HCT116 (cell line): ENCODE results near the gene COX7A2L. TPM values are rescaled to one million over a fixed set of nuclear protein-coding genes. Genes with fewer than 3 reads are reported as not detected.
"Not testable (repeated sequence)": the region's sequence is repeated elsewhere in the genome, so short reads cannot be mapped to it uniquely, and the experiment has no call there.

ENCODE experiments used
- ATAC-seq: fragments of 200-7000 bp; cut with Tn5 transposase; 2 replicates; pipeline ENCODE4 v1.9.1; 2020; ENCODE audit warnings: mild to moderate bottlenecking, moderate library complexity
- BruUV-seq: library from RNA; stranded (reverse); fragments of 400-500 nt; replicated peaks from 2 replicates; lab custom pipeline; 2021; lab: Mats Ljungman, UMichigan
- CTCF ChIA-PET: fragments of 300-600 bp; sonication (Branson Sonifier 250); formaldehyde crosslinking; loops from one replicate; lab custom pipeline; 2021; ENCODE audit warnings: antibody characterized with exemption; lab: Charles Lee
- POLR2A ChIA-PET: fragments of 300-600, 350-600 bp; sonication (Branson Sonifier 250); formaldehyde crosslinking; loops from one replicate; lab custom pipeline; 2021; ENCODE audit warnings: antibody characterized with exemption; lab: Charles Lee
- RAD21 ChIA-PET, 2 experiments: fragments of 300-600 bp; sonication (Branson Sonifier 250); formaldehyde crosslinking; loops; one replicate each; lab custom pipeline; 2023; ENCODE audit warnings: low total read pairs in 2 of 2; ENCODE audit not compliant: uncharacterized antibody in 2 of 2, unreplicated experiment in 2 of 2, low non-redundant PET in 1 of 2; lab: Charles Lee
- DNase-seq: peaks from one replicate; pipeline ENCODE4 v3.0.0-alpha.2; 2010; ENCODE audit warnings: low read depth, low spot score
- H2AFZ ChIP-seq: fragments of 200-600 bp; shearing (Covaris generic), sonication (generic); 2 replicates; pipeline ENCODE4 v1.6.1; 2017; ENCODE audit warnings: low read depth, mixed run types, mixed read lengths, antibody characterized with exemption, low read length; ENCODE audit not compliant: poor library complexity, severe bottlenecking
- H3K27ac ChIP-seq: 2 replicates; pipeline ENCODE4 v1.5.1; 2012; ENCODE audit warnings: low read depth, low read length
- H3K27me3 ChIP-seq: fragments of 200-600 bp; sonication (generic); 2 replicates; pipeline ENCODE4 v1.6.1; 2016; ENCODE audit warnings: mixed run types, low read length, mixed read lengths; ENCODE audit not compliant: insufficient read depth
- H3K36me3 ChIP-seq, 2 experiments: fragments of 200-500 bp in 1 of 2; fragments of 200-600 bp in 1 of 2; sonication (Bioruptor generic) in 1 of 2; sonication (generic) in 1 of 2; 2 replicates each; pipeline versions ENCODE4 v1.5.1 to v1.6.1; 2014 to 2016; ENCODE audit warnings: low read length in 2 of 2, inconsistent platforms in 1 of 2, mixed read lengths in 1 of 2, mixed run types in 1 of 2; ENCODE audit not compliant: insufficient read depth in 2 of 2, control insufficient read depth in 1 of 2
- H3K4me1 ChIP-seq, 2 experiments: fragments of 200-600 bp in 1 of 2; sonication (generic) in 1 of 2; 2 replicates each; pipeline versions ENCODE4 v1.5.1 to v1.6.1; 2012 to 2017; ENCODE audit warnings: low read length in 2 of 2, inconsistent platforms in 1 of 2, mild to moderate bottlenecking in 1 of 2, mixed read lengths in 1 of 2, mixed run types in 1 of 2, moderate library complexity in 1 of 2; ENCODE audit not compliant: insufficient read depth in 2 of 2, control insufficient read depth in 1 of 2
- H3K4me2 ChIP-seq: fragments of 200-600 bp; sonication (generic); 2 replicates; pipeline ENCODE4 v1.6.1; 2017; ENCODE audit warnings: mixed run types, low read length, mixed read lengths
- H3K4me3 ChIP-seq, 2 experiments: fragments of 200-600 bp in 1 of 2; sonication (generic) in 1 of 2; replicated peaks in 1 of 2; 2 replicates each; pipeline ENCODE4 v1.5.1; 2011 to 2016; ENCODE audit warnings: low read length in 2 of 2, control low read depth in 1 of 2, low read depth in 1 of 2, mild to moderate bottlenecking in 1 of 2, mixed read lengths in 1 of 2, mixed run types in 1 of 2
- H3K79me2 ChIP-seq: fragments of 200-600 bp; sonication (generic); 2 replicates; pipeline ENCODE4 v1.6.1; 2017; ENCODE audit warnings: mild to moderate bottlenecking, mixed run types, low read length, moderate library complexity, mixed read lengths; ENCODE audit not compliant: insufficient read depth
- H3K9ac ChIP-seq: fragments of 200-600 bp; sonication (generic); 2 replicates; pipeline ENCODE4 v1.6.1; 2016; ENCODE audit warnings: low read length, mixed read lengths
- H3K9me2 ChIP-seq: fragments of 200-600 bp; sonication (generic), shearing (Covaris generic); 2 replicates; pipeline ENCODE4 v1.6.1; 2017; ENCODE audit warnings: mixed run types, mild to moderate bottlenecking, moderate library complexity; ENCODE audit not compliant: insufficient read depth
- H3K9me3 ChIP-seq, 2 experiments: fragments of 200-500 bp in 1 of 2; fragments of 200-600 bp in 1 of 2; sonication (Bioruptor generic) in 1 of 2; sonication (generic) in 1 of 2; 2 replicates each; pipeline ENCODE4 v1.6.1; 2014 to 2017; ENCODE audit warnings: low read length in 2 of 2, mixed read lengths in 2 of 2, inconsistent platforms in 1 of 2, low read depth in 1 of 2, mild to moderate bottlenecking in 1 of 2, mixed run types in 1 of 2, moderate library complexity in 1 of 2; ENCODE audit not compliant: control insufficient read depth in 1 of 2, insufficient read depth in 1 of 2
- H4K20me1 ChIP-seq: fragments of 200-600 bp; sonication (generic), shearing (Covaris generic); 2 replicates; pipeline ENCODE4 v1.6.1; 2017; ENCODE audit warnings: mixed run types, mild to moderate bottlenecking, moderate library complexity; ENCODE audit not compliant: insufficient read depth
- FOSL1 ChIP-seq: IDR thresholded peaks from 2 replicates; pipeline ENCODE4 v1.6.1; 2012; ENCODE audit warnings: low read depth
- JUND ChIP-seq: IDR thresholded peaks from 2 replicates; pipeline ENCODE4 v1.6.1; 2012
- RAD21 ChIP-seq: IDR thresholded peaks from 2 replicates; pipeline ENCODE4 v1.6.1; 2012; ENCODE audit warnings: low read depth, mild to moderate bottlenecking
- TCF7L2 ChIP-seq: IDR thresholded peaks from 2 replicates; pipeline ENCODE4 v1.7.0; 2011; ENCODE audit warnings: borderline replicate concordance, inconsistent platforms; ENCODE audit not compliant: insufficient read depth, insufficient read length; ENCODE audit errors: extremely low read depth
- intact Hi-C: fragments of 100-400 bp; cut with micrococcal nuclease; formaldehyde crosslinking; loops from 2 replicates; pipeline ENCODE4 v1.10.0; 2022
- total RNA-seq: library from RNA; stranded (reverse); gene quantifications from one replicate; pipeline ENCODE4 v1.2.1, GENCODE V29; 2021; ENCODE audit not compliant: unreplicated experiment

COX7A2L gene
- total RNA-seq, 1 experiment from 2014 or later: 104 TPM

GRCh38 chr2:42348113-42348805, 12.8 kb downstream of the COX7A2L start:
- H3K9me2 ChIP-seq: no peaks in the 10 kb centered on the region
- ChIA-PET CTCF (no interaction called here), RAD21 (no interaction called here), POLR2A (no interaction called here)
- H4K20me1 ChIP-seq: no peaks in the 10 kb centered on the region
- ATAC-seq (no peak), DNase-seq (no peak)
- no peaks in the 10 kb centered on the region for H3K27me3 ChIP-seq
- H3K79me2 ChIP-seq: peaks cover 72% of the 10 kb centered on the region
- intact Hi-C loops: no loop called here
- no peak for TF ChIP-seq FOSL1
- TF ChIP-seq RAD21: no peak
- no peak for TF ChIP-seq JUND
- no peak for TF ChIP-seq TCF7L2
- BruUV-seq: no TSS peak
- no peak overlapping the region for H3K4me2 ChIP-seq
- no peak overlapping the region for H3K4me3 ChIP-seq
- H3K4me1 ChIP-seq: peaks cover 0 to 3% of the 10 kb centered on the region in 2 experiments; a peak in 2 of 4 replicates
- no peaks in the 10 kb centered on the region for H3K9me3 ChIP-seq
- H3K36me3 ChIP-seq: no peaks in the 10 kb centered on the region
- no peak overlapping the region for H2AFZ ChIP-seq
- H3K9ac ChIP-seq: no peak overlapping the region
- no peak overlapping the region for H3K27ac ChIP-seq

GRCh38 chr2:42347518-42347917, 13.5 kb downstream of the COX7A2L start:
- intact Hi-C loops, H3K36me3 ChIP-seq, DNase-seq, H3K9ac ChIP-seq, H3K4me3 ChIP-seq, H4K20me1 ChIP-seq, ATAC-seq, H3K4me2 ChIP-seq, BruUV-seq, CTCF ChIA-PET, H2AFZ ChIP-seq, H3K27me3 ChIP-seq, RAD21 ChIA-PET, POLR2A ChIA-PET, H3K9me2 ChIP-seq, H3K9me3 ChIP-seq, H3K27ac ChIP-seq: not testable (repeated sequence)
- Histone ChIP-seq H3K79me2 (peaks cover 64% of the 10 kb centered on the region), H3K4me1 (peaks cover 4 to 11% of the 10 kb centered on the region in 2 experiments; a peak in 3 of 4 replicates)

GRCh38 chr2:42346856-42347255, 14.2 kb downstream of the COX7A2L start:
- POLR2A ChIA-PET, H3K27me3 ChIP-seq, H3K4me3 ChIP-seq, H3K27ac ChIP-seq, H3K9ac ChIP-seq, H3K36me3 ChIP-seq, H4K20me1 ChIP-seq, DNase-seq, H3K4me2 ChIP-seq, H3K9me3 ChIP-seq, ATAC-seq, CTCF ChIA-PET, H2AFZ ChIP-seq, intact Hi-C loops, BruUV-seq, H3K9me2 ChIP-seq: not testable (repeated sequence)
- Histone ChIP-seq H3K4me1 (peaks cover 4 to 16% of the 10 kb centered on the region in 2 experiments; a peak in 3 of 4 replicates), H3K79me2 (peaks cover 63% of the 10 kb centered on the region)
- RAD21 ChIA-PET: interaction anchor here in 1 of 2 experiments (0.6 kb wide), 1 partner anchor 300 kb away, joined by 4 read pairs; no protein-coding TSS in a partner anchor
